ENCODE data around the gene ADAM22. TPM values are rescaled to one million over a fixed set of nuclear protein-coding genes. Genes with fewer than 3 reads are reported as not detected.

Gene ADAM22
- total and polyA plus RNA-seq, 2 of the 4 experiments (the other 2 are of a cell fraction), result 0.03 to 0.18 TPM

DNA sequence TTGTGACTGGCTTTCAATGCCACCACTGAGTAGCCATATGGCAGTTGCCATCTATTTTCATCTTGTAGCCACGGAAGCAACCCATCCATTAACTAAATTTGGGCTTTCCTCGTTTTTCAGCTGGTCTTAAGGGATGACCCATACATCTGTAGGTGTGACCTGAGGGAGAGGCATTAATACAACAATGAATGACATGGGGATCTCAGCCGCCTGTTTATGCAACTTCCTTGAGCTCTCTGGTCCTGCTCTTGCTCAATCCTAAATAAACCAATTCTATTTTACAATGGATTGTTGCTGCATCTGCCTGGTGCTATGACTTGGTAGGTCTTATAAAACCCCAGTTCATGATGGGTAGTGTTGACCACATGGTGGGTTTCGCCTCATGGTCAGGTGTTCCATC lies 21.9 kb upstream of the ADAM22 start:
- Histone ChIP-seq H3K27me3 (ENCODE audit: control insufficient read depth, insufficient read depth, low read length) (no peaks in the 10 kb centered on the region), H2AK9ac (replicated peaks; ENCODE audit: low read depth, low read length, poor library complexity) (no peak overlapping the region), H4K20me1 (ENCODE audit: insufficient read depth, low read length) (no peaks in the 10 kb centered on the region), H4K5ac (ENCODE audit: low read depth, low read length) (no peak overlapping the region), H3K36me3 (ENCODE audit: control insufficient read depth, insufficient read depth, low read length) (no peaks in the 10 kb centered on the region), H3K56ac (ENCODE audit: extremely low read depth, insufficient read depth, low read length) (no peak overlapping the region), H3K4me1 (ENCODE audit: control insufficient read depth, insufficient read depth, low read length) (no peaks in the 10 kb centered on the region), H3K27ac (ENCODE audit: insufficient read depth, low read length) (no peak overlapping the region), H3K4me3 (ENCODE audit: insufficient read depth, low read depth, low read length) (no peak overlapping the region), H3K9me1 (ENCODE audit: insufficient read depth, low read length) (no peaks in the 10 kb centered on the region), H2AFZ (replicated peaks; ENCODE audit: low read length, poor library complexity) (no peak overlapping the region), H3K23ac (ENCODE audit: low read depth, low read length) (no peak overlapping the region), H4K91ac (ENCODE audit: insufficient read depth, low read depth, low read length) (no peak overlapping the region), H4K8ac (ENCODE audit: low read depth in 2 of 2, low read length in 2 of 2) (no peak overlapping the region), H3K79me1 (ENCODE audit: low read depth in 1 of 2, low read length in 2 of 2) (no peaks in the 10 kb centered on the region), H2BK15ac (ENCODE audit: low read depth, low read length) (no peak overlapping the region), H3K14ac (replicated peaks; ENCODE audit: low read depth, low read length) (no peak overlapping the region), H3K9me3 (ENCODE audit: control insufficient read depth, insufficient read depth, low read length) (no peaks in the 10 kb centered on the region), H3K18ac (ENCODE audit: low read depth, low read length) (no peak overlapping the region), H2BK20ac (ENCODE audit: low read depth, low read length) (no peak overlapping the region), H2BK5ac (ENCODE audit: low read depth, low read length, poor library complexity, severe bottlenecking) (no peak overlapping the region), H2BK120ac (ENCODE audit: low read depth, low read length) (no peak overlapping the region), H3K9ac (ENCODE audit: low read depth, low read length) (no peak overlapping the region), H3K4ac (ENCODE audit: low read depth, low read length) (no peak overlapping the region), H2AK5ac (ENCODE audit: low read depth, low read length) (no peak overlapping the region), H3K4me2 (ENCODE audit: low read depth, low read length) (no peak overlapping the region)
- ATAC-seq (ENCODE audit: low read depth) (no peak), DNase-seq (no peak)
- ChIA-PET CTCF (no interaction called here), POLR2A (ENCODE audit: unreplicated experiment) (no interaction called here)
- dilution Hi-C loops (cut with HindIII; ENCODE audit: low sequenced_read_pairs, unreplicated experiment) (no loop called here), in situ Hi-C loops (cut with MboI; ENCODE audit: low sequenced_read_pairs) (no loop called here), intact Hi-C loops (cut with micrococcal nuclease) (no loop called here)
- no TSS peak for BruUV-seq (replicated peaks)
- WGBS, 2 experiments (ENCODE audit: extremely low coverage in 2 of 2, insufficient read length in 1 of 2), result no CpG with 5 or more reads among the region's 4 CpGs
- TF ChIP-seq MXI1 (IDR thresholded peaks at IDR 0.05; ENCODE audit: borderline replicate concordance, low read depth, low read length), result no peak
- TF ChIP-seq MAFK (IDR thresholded peaks at IDR 0.05; ENCODE audit: low read depth, low read length), result no peak
- TF ChIP-seq, protein P1, sequence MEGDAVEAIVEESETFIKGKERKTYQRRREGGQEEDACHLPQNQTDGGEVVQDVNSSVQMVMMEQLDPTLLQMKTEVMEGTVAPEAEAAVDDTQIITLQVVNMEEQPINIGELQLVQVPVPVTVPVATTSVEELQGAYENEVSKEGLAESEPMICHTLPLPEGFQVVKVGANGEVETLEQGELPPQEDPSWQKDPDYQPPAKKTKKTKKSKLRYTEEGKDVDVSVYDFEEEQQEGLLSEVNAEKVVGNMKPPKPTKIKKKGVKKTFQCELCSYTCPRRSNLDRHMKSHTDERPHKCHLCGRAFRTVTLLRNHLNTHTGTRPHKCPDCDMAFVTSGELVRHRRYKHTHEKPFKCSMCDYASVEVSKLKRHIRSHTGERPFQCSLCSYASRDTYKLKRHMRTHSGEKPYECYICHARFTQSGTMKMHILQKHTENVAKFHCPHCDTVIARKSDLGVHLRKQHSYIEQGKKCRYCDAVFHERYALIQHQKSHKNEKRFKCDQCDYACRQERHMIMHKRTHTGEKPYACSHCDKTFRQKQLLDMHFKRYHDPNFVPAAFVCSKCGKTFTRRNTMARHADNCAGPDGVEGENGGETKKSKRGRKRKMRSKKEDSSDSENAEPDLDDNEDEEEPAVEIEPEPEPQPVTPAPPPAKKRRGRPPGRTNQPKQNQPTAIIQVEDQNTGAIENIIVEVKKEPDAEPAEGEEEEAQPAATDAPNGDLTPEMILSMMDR (conservative IDR thresholded peaks at IDR 0.05; ENCODE audit: low read depth, low read length), result no peak
- TF ChIP-seq, protein P2, sequence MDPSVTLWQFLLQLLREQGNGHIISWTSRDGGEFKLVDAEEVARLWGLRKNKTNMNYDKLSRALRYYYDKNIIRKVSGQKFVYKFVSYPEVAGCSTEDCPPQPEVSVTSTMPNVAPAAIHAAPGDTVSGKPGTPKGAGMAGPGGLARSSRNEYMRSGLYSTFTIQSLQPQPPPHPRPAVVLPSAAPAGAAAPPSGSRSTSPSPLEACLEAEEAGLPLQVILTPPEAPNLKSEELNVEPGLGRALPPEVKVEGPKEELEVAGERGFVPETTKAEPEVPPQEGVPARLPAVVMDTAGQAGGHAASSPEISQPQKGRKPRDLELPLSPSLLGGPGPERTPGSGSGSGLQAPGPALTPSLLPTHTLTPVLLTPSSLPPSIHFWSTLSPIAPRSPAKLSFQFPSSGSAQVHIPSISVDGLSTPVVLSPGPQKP (IDR thresholded peaks at IDR 0.05; ENCODE audit: borderline replicate concordance, low read depth, low read length), result no peak
- no peak for TF ChIP-seq SMC3 (IDR thresholded peaks at IDR 0.05; ENCODE audit: low read depth, low read length)
- TF ChIP-seq CEBPB (IDR thresholded peaks at IDR 0.05; ENCODE audit: low read depth, low read length), result no peak
- no peak for TF ChIP-seq RFX5 (IDR thresholded peaks at IDR 0.05; ENCODE audit: low read depth, low read length)

Data from IMR-90 (cell line).